T-helper 1 cell treated with Interleukin-12 subunit alpha and Interleukin-12 subunit beta and Interleukin-4 antibody, amounts not matched to agents 30 μg/mL and 1 μg/mL, for 36 hours (primary cell): ENCODE results near the gene TCF7L2.

Experiments used
- H3K27ac Mint-ChIP-seq: one replicate; pipeline ENCODE4 v1.8.0; 2021; ENCODE audit warnings: mild to moderate bottlenecking, mixed read lengths
- H3K27me3 Mint-ChIP-seq: one replicate; pipeline ENCODE4 v1.8.0; 2021; ENCODE audit warnings: low read depth, mixed read lengths
- H3K36me3 Mint-ChIP-seq: one replicate; pipeline ENCODE4 v1.8.0; 2021; ENCODE audit warnings: low read depth, mixed read lengths
- H3K4me1 Mint-ChIP-seq: one replicate; pipeline ENCODE4 v1.8.0; 2021; ENCODE audit warnings: low read depth, mixed read lengths
- H3K4me3 Mint-ChIP-seq: one replicate; pipeline ENCODE4 v1.8.0; 2021; ENCODE audit warnings: mild to moderate bottlenecking, moderate library complexity, mixed read lengths
- H3K9me3 Mint-ChIP-seq: one replicate; pipeline ENCODE4 v1.8.0; 2021; ENCODE audit warnings: mixed read lengths

The TCF7L2 gene

DNA sequence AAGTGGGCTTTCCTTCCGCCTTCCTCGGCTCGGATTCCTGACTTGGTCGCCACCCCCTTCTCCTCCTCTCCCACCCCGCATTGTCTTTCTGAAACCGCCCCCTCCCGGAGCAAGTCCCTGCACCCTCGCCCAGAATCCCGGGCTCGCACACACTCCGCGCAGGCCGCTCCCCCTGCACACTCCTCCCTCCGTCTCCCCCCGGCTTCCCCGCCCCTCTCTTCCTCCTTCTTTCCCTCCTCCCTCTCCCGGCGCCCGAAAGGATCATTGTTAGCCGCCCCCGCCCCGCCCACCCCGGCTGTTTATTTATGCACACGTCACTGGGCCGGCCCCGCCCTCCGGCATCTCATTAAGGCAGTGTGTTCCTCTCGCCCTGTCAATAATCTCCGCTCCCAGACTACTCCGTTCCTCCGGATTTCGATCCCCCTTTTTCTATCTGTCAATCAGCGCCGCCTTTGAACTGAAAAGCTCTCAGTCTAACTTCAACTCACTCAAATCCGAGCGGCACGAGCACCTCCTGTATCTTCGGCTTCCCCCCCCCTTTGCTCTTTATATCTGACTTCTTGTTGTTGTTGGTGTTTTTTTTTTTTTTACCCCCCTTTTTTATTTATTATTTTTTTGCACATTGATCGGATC is at the start of gene TCF7L2:
TCF7L2 (plus strand) TSS at position 373 of the 633 bp plus-strand sequence. CDS start 510 bp downstream, outside the sequence.
- Mint-ChIP-seq H3K4me1 (peaks cover 13% of the 10 kb centered on the region), H3K36me3 (peaks cover 1% of the 10 kb centered on the region), H3K27ac (peak within 1 kb of the TSS; percentile 59), H3K27me3 (peaks cover 77% of the 10 kb centered on the region), H3K4me3 (peak within 1 kb of the TSS; percentile 87), H3K9me3 (no peaks in the 10 kb centered on the region)

DNA sequence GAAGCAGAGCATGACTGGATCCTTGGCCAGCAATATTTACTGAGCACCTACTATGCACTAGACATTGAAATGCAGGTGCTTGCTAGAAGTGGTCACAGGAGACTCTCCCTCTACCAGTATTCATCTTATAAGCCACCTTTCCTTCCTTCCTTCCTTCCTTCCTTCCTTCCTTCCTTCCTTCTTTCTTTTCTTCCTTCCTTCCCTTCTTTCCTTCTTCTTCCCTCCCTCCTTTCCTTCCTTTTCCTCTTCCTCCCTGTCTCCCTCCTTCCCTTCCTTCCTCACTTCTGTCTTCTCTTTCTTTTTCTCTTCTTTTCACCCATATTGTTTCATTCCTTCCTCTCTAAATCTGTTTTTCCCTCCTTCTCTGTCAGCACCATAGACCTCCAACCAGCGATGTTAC is 47.3 kb upstream of the TCF7L2 start:
- Mint-ChIP-seq H3K36me3 (no peaks in the 10 kb centered on the region), H3K9me3 (no peaks in the 10 kb centered on the region), H3K27me3 (no peaks in the 10 kb centered on the region), H3K4me3 (no peak overlapping the region), H3K27ac (no peak overlapping the region), H3K4me1 (no peaks in the 10 kb centered on the region)

DNA sequence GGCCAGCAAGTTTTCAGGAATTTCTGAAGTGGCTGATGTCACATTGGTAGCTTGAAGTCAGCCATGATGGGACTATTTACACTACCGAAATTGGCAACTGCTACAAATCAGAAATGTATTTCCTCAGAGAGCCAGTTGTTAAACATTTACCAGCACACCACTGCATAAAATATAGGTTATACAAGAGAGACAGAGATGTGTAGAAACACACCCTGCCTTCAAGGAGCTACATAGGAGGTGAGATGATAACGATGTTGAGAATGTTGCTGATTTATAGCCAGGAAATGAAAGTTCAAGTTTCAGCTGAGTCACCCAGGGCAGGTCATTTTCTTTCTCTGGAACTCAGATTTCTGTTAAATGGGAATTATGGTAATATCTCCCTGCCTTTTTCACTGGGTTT is 46.0 kb upstream of the TCF7L2 start:
- Mint-ChIP-seq H3K4me3 (no peak overlapping the region), H3K27ac (no peak overlapping the region), H3K36me3 (no peaks in the 10 kb centered on the region), H3K9me3 (no peaks in the 10 kb centered on the region), H3K27me3 (no peaks in the 10 kb centered on the region), H3K4me1 (no peaks in the 10 kb centered on the region)

- Mint-ChIP-seq H3K9me3 (no peaks in the 10 kb centered on the region), H3K4me3 (no peak overlapping the region), H3K4me1 (no peaks in the 10 kb centered on the region), H3K36me3 (no peaks in the 10 kb centered on the region), H3K27me3 (no peaks in the 10 kb centered on the region), H3K27ac (no peak overlapping the region)
Measured at GRCh38 chr10:112906945-112907344, 43.1 kb upstream of the TCF7L2 start.

DNA sequence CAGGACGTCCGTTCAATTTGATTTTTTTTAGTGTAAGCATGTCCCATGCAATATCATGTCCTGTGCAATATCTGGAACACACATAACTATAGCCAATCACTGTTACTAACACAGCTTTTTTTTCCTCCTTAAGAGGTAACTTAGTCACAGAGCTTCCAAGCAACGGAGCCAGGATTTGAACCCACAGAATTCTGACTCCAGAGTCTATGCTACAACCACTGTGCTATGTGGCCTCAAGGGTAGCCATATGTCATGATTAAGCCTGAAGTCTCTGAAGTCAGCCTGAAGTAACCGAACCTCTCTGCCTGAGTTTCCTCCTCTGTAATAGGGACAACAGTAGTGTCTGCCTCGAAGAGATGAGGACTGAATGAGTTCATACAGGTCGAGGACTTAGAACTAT is 42.2 kb upstream of the TCF7L2 start:
- H3K36me3 Mint-ChIP-seq = no peaks in the 10 kb centered on the region
- H3K27ac Mint-ChIP-seq = no peak overlapping the region
- no peak overlapping the region for H3K4me3 Mint-ChIP-seq
- H3K4me1 Mint-ChIP-seq = no peaks in the 10 kb centered on the region
- H3K9me3 Mint-ChIP-seq = no peaks in the 10 kb centered on the region
- no peaks in the 10 kb centered on the region for H3K27me3 Mint-ChIP-seq

DNA sequence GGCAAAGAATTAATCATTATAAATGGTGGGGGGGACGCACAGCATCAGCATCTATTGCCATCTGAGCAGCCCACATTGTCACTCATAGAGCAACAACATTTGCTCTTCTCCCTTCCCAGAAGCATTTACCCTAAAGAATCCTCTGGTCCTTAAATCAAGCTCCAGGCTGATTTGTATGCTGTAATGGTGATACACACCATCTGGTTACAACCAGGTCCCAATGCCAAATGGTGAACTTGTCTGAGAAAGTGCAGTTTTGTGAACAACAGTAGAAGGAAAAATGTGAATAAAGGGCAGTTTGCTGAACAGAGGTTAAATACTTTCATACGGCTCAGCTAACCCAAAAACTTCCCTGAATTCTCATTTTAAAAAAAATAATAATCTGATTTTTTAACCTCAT is 38.8 kb upstream of the TCF7L2 start:
- Mint-ChIP-seq H3K27ac (no peak overlapping the region), H3K9me3 (no peaks in the 10 kb centered on the region), H3K27me3 (no peaks in the 10 kb centered on the region), H3K4me3 (no peak overlapping the region), H3K36me3 (no peaks in the 10 kb centered on the region), H3K4me1 (no peaks in the 10 kb centered on the region)

GRCh38 chr10:112912410-112912928 is 37.6 kb upstream of the TCF7L2 start:
- Mint-ChIP-seq H3K4me3 (no peak overlapping the region), H3K9me3 (no peaks in the 10 kb centered on the region), H3K27ac (no peak overlapping the region), H3K36me3 (no peaks in the 10 kb centered on the region), H3K27me3 (no peaks in the 10 kb centered on the region), H3K4me1 (no peaks in the 10 kb centered on the region)

DNA sequence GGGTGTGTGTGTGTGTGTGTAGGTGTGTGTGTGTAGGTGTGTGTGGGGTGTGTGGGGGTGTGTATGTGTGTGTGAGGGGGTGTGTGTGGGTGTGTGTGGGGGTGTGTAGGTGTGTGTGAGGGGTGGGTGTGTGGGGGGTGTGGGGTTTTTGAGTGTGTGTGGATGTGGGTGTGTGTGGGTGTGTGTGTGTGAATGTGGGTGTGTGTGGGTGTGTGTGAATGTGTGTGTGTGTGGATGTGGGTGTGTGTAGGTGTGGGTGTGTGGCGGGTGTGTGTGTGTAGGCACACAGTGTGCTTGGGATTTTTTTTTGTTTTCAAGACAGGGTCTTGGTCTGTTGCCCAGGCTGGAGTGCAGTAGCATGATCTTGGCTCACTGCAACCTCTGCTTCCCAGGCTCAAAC is 36.8 kb upstream of the TCF7L2 start:
- H3K9me3 Mint-ChIP-seq = no peaks in the 10 kb centered on the region
- H3K4me3 Mint-ChIP-seq = no peak overlapping the region
- H3K36me3 Mint-ChIP-seq = no peaks in the 10 kb centered on the region
- no peaks in the 10 kb centered on the region for H3K27me3 Mint-ChIP-seq
- H3K4me1 Mint-ChIP-seq = no peaks in the 10 kb centered on the region
- H3K27ac Mint-ChIP-seq = no peak overlapping the region

DNA sequence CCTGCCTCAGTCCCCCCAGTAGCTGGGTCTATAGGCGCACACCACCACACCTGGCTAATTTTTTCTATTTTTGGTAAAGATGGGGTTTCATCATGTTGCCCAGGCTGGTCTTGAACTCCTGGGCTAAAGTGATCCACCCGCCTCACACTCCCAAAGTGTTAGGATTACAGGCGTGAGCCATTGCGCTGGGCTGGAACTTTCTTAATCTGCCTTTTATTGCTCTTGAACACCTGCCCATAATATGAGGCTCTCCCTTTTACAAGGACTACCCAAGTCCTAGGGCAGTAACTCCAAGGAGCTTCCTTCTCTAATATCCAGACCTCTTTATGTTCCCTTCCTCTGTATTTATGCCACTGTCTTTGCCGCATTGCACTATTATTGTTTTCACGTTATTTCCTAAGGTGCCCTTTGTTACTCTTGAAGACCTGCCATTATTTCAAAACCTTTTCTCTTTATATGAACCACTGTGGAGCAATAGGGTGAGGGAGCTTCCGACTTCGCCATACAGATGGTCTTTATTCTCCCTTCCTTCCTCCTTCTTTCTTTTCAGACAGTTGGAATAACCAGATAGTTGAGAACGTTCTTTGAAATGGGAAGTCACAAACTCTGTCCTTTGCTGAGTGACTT is 36.3 kb upstream of the TCF7L2 start:
- Mint-ChIP-seq H3K36me3 (no peaks in the 10 kb centered on the region), H3K27me3 (no peaks in the 10 kb centered on the region), H3K27ac (no peak overlapping the region), H3K4me1 (no peaks in the 10 kb centered on the region), H3K9me3 (no peaks in the 10 kb centered on the region), H3K4me3 (no peak overlapping the region)

- no peaks in the 10 kb centered on the region for H3K4me1 Mint-ChIP-seq
- no peak overlapping the region for H3K27ac Mint-ChIP-seq
- no peaks in the 10 kb centered on the region for H3K9me3 Mint-ChIP-seq
- no peaks in the 10 kb centered on the region for H3K36me3 Mint-ChIP-seq
- peaks cover 2% of the 10 kb centered on the region for H3K27me3 Mint-ChIP-seq
- H3K4me3 Mint-ChIP-seq = no peak overlapping the region
Measured at GRCh38 chr10:112914288-112914952, 35.6 kb upstream of the TCF7L2 start.

DNA sequence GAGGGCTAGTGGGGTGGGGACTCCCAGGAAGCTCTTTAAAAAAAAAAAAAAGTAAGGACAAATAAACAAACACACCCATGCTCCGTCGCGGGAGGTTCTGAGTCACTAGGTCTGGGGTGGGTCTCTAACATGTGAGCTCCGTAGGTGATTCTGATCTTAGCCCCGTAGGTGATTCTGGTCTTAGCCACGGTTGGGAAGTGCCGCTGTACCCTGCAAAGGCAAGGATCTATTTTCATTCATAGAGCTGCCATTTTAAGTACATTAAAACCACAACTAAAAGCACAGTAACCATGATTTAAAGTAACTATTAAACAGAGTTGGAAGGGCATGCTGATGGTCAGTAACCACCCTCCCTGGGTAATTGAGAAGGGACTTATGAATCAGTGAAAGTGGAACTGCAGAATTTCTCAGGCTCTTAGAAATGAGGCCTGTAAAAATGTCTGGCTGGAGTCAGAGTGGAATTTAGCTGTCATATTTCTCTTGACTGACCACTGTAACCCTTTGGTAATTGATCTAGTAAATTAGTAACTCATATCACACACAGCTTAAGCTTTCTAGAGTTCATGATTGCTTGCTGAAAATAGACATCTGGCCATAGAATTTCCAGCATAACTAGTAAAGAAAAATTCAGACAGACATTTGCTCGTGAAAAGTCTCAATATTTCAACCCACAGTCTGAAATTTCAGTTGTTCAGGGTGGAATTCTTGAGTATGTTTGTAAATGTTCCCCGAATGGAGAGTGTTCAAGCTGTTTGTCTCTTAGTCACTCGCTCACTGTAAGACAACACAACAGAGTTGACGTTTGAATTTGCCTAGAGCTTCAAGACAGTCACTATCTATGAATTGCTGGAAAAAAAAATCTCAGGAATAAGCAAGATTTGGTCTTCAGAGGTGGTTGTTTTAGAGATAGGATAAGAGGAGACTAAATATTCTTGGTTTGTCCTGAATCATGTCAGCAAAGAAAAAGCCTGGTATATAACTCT is 34.2 kb upstream of the TCF7L2 start:
- H3K4me1 Mint-ChIP-seq = no peaks in the 10 kb centered on the region
- no peak overlapping the region for H3K27ac Mint-ChIP-seq
- peaks cover 4% of the 10 kb centered on the region for H3K27me3 Mint-ChIP-seq
- no peaks in the 10 kb centered on the region for H3K9me3 Mint-ChIP-seq
- no peak overlapping the region for H3K4me3 Mint-ChIP-seq
- no peaks in the 10 kb centered on the region for H3K36me3 Mint-ChIP-seq

DNA sequence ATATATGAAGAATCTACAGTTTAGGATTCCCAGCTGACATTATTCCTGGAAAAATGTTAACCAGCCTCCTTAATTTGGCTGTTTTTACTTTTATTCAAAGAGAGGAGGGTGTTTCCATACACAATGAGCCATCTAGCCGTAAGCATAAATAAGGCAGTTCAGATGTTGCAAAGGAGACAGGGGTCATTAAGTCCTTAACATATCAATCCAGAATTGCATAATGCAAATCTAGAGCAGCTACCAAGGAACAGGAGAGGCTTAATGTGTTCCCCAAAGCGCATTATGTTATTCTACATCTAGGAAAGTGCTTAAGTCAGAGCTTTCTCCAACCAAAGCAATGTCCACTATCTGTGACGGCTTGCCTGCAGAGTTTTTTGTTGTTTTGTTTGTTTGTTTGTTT is 32.4 kb upstream of the TCF7L2 start:
- no peaks in the 10 kb centered on the region for H3K4me1 Mint-ChIP-seq
- peaks cover 4% of the 10 kb centered on the region for H3K27me3 Mint-ChIP-seq
- H3K36me3 Mint-ChIP-seq = no peaks in the 10 kb centered on the region
- no peak overlapping the region for H3K4me3 Mint-ChIP-seq
- no peaks in the 10 kb centered on the region for H3K9me3 Mint-ChIP-seq
- no peak overlapping the region for H3K27ac Mint-ChIP-seq

DNA sequence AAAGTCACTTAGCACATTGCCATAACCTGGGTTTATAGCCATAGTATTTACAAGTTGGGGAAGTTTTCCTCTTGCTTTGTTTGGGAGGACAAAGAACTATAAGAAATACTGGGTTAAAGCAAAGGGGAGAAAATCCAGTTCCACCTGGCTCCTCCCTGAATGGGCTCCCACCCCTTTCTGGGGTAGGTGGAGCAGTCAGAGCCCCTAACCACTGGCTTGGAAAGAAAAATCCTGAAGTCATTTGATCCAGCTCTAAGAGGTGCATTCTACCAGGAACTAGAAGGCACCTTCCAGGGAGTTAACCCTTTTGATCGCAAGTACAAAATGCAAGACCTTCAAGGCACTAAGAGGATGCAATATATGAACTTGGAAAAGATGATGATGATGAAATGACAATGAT is 31.3 kb upstream of the TCF7L2 start:
- Mint-ChIP-seq H3K4me1 (no peaks in the 10 kb centered on the region), H3K27me3 (peaks cover 4% of the 10 kb centered on the region), H3K9me3 (no peaks in the 10 kb centered on the region), H3K4me3 (no peak overlapping the region), H3K36me3 (no peaks in the 10 kb centered on the region), H3K27ac (no peak overlapping the region)

DNA sequence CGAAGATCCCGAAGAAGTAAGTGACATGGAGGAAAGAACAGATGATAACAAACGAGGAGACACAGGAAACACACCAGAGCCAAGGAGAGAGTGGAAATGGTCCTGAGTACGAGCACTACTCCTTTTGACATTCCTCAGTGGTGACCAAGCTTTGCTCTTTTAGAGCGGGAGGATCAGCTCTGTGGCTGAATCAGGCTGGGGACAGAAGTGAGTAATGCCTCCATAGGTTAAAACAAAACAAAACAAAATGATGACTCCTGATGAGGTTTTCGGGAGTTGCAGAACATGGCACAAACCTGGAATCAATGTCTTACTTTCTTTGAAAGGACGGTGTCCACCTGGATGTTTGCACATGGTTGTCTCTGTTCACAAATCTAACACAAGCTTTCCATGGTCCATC is 30.3 kb upstream of the TCF7L2 start:
- Mint-ChIP-seq H3K4me1 (no peaks in the 10 kb centered on the region), H3K27ac (no peak overlapping the region), H3K36me3 (no peaks in the 10 kb centered on the region), H3K4me3 (no peak overlapping the region), H3K27me3 (peaks cover 4% of the 10 kb centered on the region), H3K9me3 (no peaks in the 10 kb centered on the region)
